ENCODE data around the gene SORCS2. TPM values are rescaled to one million over a fixed set of nuclear protein-coding genes. Genes with fewer than 3 reads are reported as not detected.

SORCS2 gene
- total RNA-seq, 1 experiment from 2014 or later = not detected

GRCh38 chr4:7627251-7628250 is 435.2 kb downstream of the SORCS2 start:
- DNase-seq = no peak
- no peaks in the 10 kb centered on the region for H3K4me1 Mint-ChIP-seq (ENCODE audit: low read depth, unreplicated experiment)
- CTCF ChIA-PET = no interaction called here
- H3K9me3 Mint-ChIP-seq (ENCODE audit: low read depth, unreplicated experiment) = no peaks in the 10 kb centered on the region
- H3K4me3 Mint-ChIP-seq (ENCODE audit: low read depth, unreplicated experiment) = no peak overlapping the region
- peaks cover 93% of the 10 kb centered on the region for H3K27me3 Mint-ChIP-seq (ENCODE audit: unreplicated experiment)
- TF ChIP-seq, protein P1, sequence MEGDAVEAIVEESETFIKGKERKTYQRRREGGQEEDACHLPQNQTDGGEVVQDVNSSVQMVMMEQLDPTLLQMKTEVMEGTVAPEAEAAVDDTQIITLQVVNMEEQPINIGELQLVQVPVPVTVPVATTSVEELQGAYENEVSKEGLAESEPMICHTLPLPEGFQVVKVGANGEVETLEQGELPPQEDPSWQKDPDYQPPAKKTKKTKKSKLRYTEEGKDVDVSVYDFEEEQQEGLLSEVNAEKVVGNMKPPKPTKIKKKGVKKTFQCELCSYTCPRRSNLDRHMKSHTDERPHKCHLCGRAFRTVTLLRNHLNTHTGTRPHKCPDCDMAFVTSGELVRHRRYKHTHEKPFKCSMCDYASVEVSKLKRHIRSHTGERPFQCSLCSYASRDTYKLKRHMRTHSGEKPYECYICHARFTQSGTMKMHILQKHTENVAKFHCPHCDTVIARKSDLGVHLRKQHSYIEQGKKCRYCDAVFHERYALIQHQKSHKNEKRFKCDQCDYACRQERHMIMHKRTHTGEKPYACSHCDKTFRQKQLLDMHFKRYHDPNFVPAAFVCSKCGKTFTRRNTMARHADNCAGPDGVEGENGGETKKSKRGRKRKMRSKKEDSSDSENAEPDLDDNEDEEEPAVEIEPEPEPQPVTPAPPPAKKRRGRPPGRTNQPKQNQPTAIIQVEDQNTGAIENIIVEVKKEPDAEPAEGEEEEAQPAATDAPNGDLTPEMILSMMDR (IDR thresholded peaks at IDR 0.05; ENCODE audit: unreplicated experiment) = no peak
- intact Hi-C loops (cut with micrococcal nuclease; ENCODE audit: unreplicated experiment) = no loop called here
- no TSS peak for BruUV-seq (replicated peaks)
- H3K36me3 Mint-ChIP-seq (ENCODE audit: insufficient read depth, unreplicated experiment) = no peaks in the 10 kb centered on the region
- no peak overlapping the region for H3K27ac Mint-ChIP-seq (ENCODE audit: unreplicated experiment)

DNA sequence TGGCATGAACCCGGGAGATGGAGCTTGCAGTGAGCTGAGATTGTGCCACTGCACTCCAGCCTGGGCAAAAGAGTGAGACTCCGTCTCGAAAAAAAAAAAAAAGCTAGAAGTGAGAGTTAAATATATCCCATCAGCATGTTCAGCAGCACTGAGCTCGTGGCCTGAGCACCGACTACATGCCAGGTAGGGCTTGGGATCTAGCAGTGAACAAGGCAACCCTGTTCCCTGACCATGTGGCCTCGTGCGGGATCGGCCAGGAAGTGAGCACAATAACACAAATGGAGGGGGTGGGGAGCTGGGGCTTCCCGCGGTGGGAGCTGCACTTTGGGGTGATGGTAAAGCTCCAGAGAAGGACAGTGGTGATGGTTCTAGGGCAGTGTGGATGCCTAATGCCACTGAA is 436.1 kb downstream of the SORCS2 start:
- CTCF ChIA-PET = no interaction called here
- no TSS peak for BruUV-seq (replicated peaks)
- Mint-ChIP-seq H3K27me3 (ENCODE audit: unreplicated experiment) (peaks cover 95% of the 10 kb centered on the region), H3K9me3 (ENCODE audit: low read depth, unreplicated experiment) (no peaks in the 10 kb centered on the region), H3K27ac (ENCODE audit: unreplicated experiment) (no peak overlapping the region), H3K36me3 (ENCODE audit: insufficient read depth, unreplicated experiment) (no peaks in the 10 kb centered on the region), H3K4me3 (ENCODE audit: low read depth, unreplicated experiment) (no peak overlapping the region), H3K4me1 (ENCODE audit: low read depth, unreplicated experiment) (no peaks in the 10 kb centered on the region)
- no peak for DNase-seq
- TF ChIP-seq, protein P1 (IDR thresholded peaks at IDR 0.05; ENCODE audit: unreplicated experiment) = no peak
- intact Hi-C loops (cut with micrococcal nuclease; ENCODE audit: unreplicated experiment) = no loop called here

DNA sequence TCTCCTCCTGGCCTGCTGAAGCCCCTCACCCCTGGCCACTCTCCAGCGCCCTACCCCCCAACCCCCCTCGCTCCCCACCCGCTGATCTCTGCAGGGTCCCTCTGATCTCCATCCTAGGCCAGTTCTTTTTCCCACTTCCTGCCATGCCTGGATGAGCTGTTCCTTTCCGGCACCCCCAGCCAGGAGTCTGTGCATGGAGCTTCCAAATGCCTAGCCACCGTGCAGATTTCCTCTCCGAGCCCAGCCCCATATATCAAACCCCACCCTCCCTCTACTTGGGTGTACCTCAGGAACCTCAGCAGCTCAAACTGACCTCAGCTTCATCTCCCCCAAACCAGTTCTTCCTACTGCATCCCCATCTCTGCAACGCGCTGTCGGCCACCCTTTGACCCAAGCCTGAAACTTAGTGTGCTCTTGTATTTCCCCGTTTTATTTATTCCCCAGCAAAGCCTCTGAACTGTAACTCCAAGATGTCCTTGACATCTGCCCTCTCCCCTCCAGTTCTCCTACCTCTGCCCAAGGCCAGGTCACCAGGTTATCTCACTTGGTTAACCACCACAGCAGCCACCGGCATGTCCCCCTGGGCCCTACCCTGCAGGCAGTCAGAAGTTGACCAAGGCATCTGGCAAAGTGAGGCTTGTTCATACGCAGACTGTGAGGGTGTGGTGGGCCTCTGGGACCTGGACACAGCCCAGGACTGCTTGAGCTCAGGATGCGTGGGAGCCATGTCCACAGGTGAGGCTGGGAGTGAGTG is 437.3 kb downstream of the SORCS2 start:
- H3K4me1 Mint-ChIP-seq (ENCODE audit: low read depth, unreplicated experiment) = no peaks in the 10 kb centered on the region
- no peaks in the 10 kb centered on the region for H3K9me3 Mint-ChIP-seq (ENCODE audit: low read depth, unreplicated experiment)
- CTCF ChIA-PET = no interaction called here
- H3K4me3 Mint-ChIP-seq (ENCODE audit: low read depth, unreplicated experiment) = no peak overlapping the region
- TF ChIP-seq, protein P1 (IDR thresholded peaks at IDR 0.05; ENCODE audit: unreplicated experiment) = no peak
- intact Hi-C loops (cut with micrococcal nuclease; ENCODE audit: unreplicated experiment) = no loop called here
- no peak for DNase-seq
- BruUV-seq (replicated peaks) = no TSS peak
- peaks cover 95% of the 10 kb centered on the region for H3K27me3 Mint-ChIP-seq (ENCODE audit: unreplicated experiment)
- H3K27ac Mint-ChIP-seq (ENCODE audit: unreplicated experiment) = no peak overlapping the region
- no peaks in the 10 kb centered on the region for H3K36me3 Mint-ChIP-seq (ENCODE audit: insufficient read depth, unreplicated experiment)

GRCh38 chr4:7630568-7631287 is 438.4 kb downstream of the SORCS2 start:
- TF ChIP-seq, protein P1 (IDR thresholded peaks at IDR 0.05; ENCODE audit: unreplicated experiment) = no peak
- Mint-ChIP-seq H3K27ac (ENCODE audit: unreplicated experiment) (no peak overlapping the region), H3K27me3 (ENCODE audit: unreplicated experiment) (peaks cover 95% of the 10 kb centered on the region), H3K36me3 (ENCODE audit: insufficient read depth, unreplicated experiment) (no peaks in the 10 kb centered on the region), H3K9me3 (ENCODE audit: low read depth, unreplicated experiment) (no peaks in the 10 kb centered on the region), H3K4me1 (ENCODE audit: low read depth, unreplicated experiment) (peaks cover 6% of the 10 kb centered on the region), H3K4me3 (ENCODE audit: low read depth, unreplicated experiment) (no peak overlapping the region)
- CTCF ChIA-PET = no interaction called here
- intact Hi-C loops (cut with micrococcal nuclease; ENCODE audit: unreplicated experiment) = no loop called here
- no TSS peak for BruUV-seq (replicated peaks)
- DNase-seq = no peak
